Neutrophil (primary cell): ENCODE measurements around the gene IDH3G.

Source experiments
- H3K27ac ChIP-seq: fragments of 200-600 bp; sonication (generic); 2 replicates; pipeline ENCODE4 v1.5.1; 2016; ENCODE audit warnings: mild to moderate bottlenecking, moderate library complexity
- H3K27me3 ChIP-seq: fragments of 200-600 bp; sonication (generic); 2 replicates; pipeline ENCODE4 v1.6.0; 2016; ENCODE audit warnings: mild to moderate bottlenecking
- H3K36me3 ChIP-seq: fragments of 200-600 bp; sonication (generic); 2 replicates; pipeline ENCODE4 v1.5.1; 2017
- H3K4me1 ChIP-seq, 2 experiments: fragments of 200-600 bp in 1 of 2; sonication (generic) in 1 of 2; 1 replicate in 1 of 2; 2 replicates in 1 of 2; pipeline versions ENCODE4 v1.5.1 to v1.6.1; 2013 to 2016; ENCODE audit warnings: low read depth in 1 of 2, low read length in 1 of 2, mild to moderate bottlenecking in 1 of 2, moderate library complexity in 1 of 2; ENCODE audit not compliant: control insufficient read depth in 1 of 2, insufficient read depth in 1 of 2
- H3K4me3 ChIP-seq, 2 experiments: fragments of 200-600 bp in 1 of 2; sonication (generic) in 1 of 2; 1 replicate in 1 of 2; 2 replicates in 1 of 2; pipeline ENCODE4 v1.5.1; 2013 to 2016; ENCODE audit warnings: low read depth in 1 of 2, low read length in 1 of 2, mild to moderate bottlenecking in 1 of 2, moderate library complexity in 1 of 2
- H3K9me3 ChIP-seq: fragments of 200-600 bp; sonication (generic); 2 replicates; pipeline ENCODE4 v1.5.1; 2016
- TF ChIP-seq, protein P1 (sequence below): fragments of 200-600 bp; sonication (generic); IDR thresholded peaks from 2 replicates; pipeline ENCODE4 v1.5.1; 2016; ENCODE audit warnings: antibody characterized with exemption

The IDH3G gene

DNA sequence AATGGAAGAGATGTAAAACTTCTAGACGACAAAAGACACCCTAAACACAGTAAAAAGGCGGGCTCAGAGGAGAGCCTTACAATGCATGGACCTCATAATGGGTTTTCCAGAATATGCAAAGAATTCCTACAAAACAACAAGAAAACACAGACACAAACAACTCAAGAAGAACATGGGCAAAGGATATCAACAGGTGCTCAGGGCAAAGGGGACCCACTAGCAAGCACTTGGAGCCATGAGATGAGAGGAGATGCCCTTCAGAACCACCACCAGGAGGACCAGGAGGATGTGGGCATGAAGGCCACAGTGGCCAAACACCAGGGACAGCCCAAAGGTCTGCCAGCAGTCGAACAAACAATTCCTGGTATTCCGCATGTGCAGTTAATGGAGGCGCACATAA lies 19.0 kb upstream of the IDH3G start:
- TF ChIP-seq, protein P1, sequence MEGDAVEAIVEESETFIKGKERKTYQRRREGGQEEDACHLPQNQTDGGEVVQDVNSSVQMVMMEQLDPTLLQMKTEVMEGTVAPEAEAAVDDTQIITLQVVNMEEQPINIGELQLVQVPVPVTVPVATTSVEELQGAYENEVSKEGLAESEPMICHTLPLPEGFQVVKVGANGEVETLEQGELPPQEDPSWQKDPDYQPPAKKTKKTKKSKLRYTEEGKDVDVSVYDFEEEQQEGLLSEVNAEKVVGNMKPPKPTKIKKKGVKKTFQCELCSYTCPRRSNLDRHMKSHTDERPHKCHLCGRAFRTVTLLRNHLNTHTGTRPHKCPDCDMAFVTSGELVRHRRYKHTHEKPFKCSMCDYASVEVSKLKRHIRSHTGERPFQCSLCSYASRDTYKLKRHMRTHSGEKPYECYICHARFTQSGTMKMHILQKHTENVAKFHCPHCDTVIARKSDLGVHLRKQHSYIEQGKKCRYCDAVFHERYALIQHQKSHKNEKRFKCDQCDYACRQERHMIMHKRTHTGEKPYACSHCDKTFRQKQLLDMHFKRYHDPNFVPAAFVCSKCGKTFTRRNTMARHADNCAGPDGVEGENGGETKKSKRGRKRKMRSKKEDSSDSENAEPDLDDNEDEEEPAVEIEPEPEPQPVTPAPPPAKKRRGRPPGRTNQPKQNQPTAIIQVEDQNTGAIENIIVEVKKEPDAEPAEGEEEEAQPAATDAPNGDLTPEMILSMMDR: no peak
- Histone ChIP-seq H3K36me3 (no peaks in the 10 kb centered on the region), H3K27me3 (peaks cover 49% of the 10 kb centered on the region)

DNA sequence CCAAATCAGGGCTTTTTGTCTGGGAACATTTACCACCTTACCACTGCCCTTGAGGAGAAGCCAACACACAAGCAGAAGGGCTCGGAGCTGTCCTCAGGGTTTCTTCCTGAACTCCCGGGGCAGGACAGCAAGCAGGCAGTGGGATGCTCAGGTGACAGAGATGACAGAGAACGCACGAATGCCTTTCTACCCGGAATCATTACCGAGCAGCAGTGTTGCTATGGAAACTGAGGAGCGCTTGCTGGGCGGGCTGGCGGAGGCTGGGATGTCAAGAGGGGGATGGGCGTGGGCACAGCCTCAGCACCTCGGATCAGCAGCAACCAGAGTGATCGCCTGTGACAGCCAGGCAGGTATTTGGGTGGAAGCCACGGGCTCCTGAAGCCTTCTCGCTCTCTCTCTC lies 18.0 kb upstream of the IDH3G start:
- Histone ChIP-seq H3K27me3 (peaks cover 40% of the 10 kb centered on the region), H3K36me3 (no peaks in the 10 kb centered on the region), H3K9me3 (no peaks in the 10 kb centered on the region), H3K27ac (no peak overlapping the region), H3K4me1 (no peaks in the 10 kb centered on the region), H3K4me3 (no peak overlapping the region)
- TF ChIP-seq, protein P1: no peak

More for the DNA sequence above, 19.0 kb upstream of the IDH3G start:
- no peak overlapping the region for H3K27ac ChIP-seq
- no peaks in the 10 kb centered on the region for H3K9me3 ChIP-seq
- H3K4me3 ChIP-seq: no peak overlapping the region
- H3K4me1 ChIP-seq: no peaks in the 10 kb centered on the region

DNA sequence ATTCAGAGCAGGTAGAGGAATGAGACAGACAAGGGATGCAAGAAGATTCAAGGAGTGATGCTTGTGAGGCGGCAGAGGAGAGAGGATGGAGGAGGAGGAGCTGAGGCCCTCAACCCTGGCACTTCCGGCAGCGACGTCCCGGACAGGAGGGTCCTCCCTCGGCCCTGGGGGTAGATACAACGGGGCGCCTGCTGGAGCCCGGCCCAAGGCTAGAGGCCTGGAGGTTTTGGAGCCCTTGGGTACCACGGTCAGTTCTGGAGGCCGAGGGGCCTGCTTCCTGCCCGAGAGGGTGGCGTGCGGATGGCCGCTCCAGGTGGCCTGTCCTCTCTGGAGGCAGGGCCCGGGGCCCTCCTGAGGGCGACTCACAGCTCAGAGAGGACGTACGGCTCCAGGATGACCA lies 13.8 kb upstream of the IDH3G start:
- TF ChIP-seq, protein P1: no peak
- Histone ChIP-seq H3K9me3 (no peaks in the 10 kb centered on the region), H3K4me1 (no peaks in the 10 kb centered on the region), H3K4me3 (no peak overlapping the region), H3K27ac (no peak overlapping the region), H3K36me3 (no peaks in the 10 kb centered on the region), H3K27me3 (peaks cover 17% of the 10 kb centered on the region)

DNA sequence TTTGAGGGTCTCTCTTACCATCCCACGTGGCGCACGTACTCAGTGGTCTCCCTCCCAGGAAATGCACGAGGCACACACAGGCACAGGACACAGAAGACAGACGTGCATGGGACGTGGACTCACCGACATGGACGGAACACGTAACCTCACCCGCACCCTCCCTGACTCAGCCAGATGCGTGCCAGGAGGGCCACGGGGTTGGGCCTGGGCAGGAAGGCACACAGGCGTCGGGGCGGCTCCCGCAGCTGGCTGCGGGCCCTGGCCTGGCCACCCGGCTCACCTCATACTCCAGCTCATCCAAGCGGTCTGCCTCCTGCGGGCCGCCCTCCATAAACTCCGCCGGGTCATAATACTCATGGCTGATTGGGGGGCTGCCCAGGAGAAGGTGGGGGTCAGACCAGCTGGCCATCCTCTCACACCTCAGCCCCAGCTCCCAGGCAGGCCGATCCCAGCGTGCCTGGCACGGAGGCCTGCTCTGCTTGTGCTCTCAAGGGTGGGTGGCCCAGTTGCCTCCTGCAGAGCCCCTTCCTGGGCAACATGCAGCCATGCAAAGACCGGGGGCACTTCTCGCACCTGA lies 12.9 kb upstream of the IDH3G start:
- Histone ChIP-seq H3K9me3 (no peaks in the 10 kb centered on the region), H3K36me3 (no peaks in the 10 kb centered on the region), H3K4me3 (no peak overlapping the region), H3K4me1 (no peaks in the 10 kb centered on the region), H3K27me3 (peaks cover 17% of the 10 kb centered on the region), H3K27ac (no peak overlapping the region)
- TF ChIP-seq, protein P1: no peak

DNA sequence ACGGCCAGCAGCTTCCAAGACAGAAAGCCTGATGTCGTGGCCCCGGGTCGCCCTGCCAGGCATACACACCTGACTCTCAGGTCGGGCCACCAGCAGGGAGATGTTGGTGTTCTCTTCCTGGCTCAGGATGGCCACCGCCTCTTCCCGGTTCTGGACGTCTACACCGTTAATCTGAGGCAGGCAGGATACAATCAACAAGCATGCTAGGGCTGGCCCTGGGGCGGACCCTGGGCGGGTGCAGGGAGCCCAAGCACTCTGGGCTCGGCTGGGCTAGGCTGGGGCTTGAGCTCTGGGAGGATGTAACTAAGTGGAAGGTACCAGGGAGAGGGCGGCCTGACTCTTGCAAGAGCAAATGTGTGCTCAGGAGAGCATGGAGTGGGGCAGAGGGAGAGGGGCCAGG lies 11.3 kb upstream of the IDH3G start:
- no peak overlapping the region for H3K27ac ChIP-seq
- no peaks in the 10 kb centered on the region for H3K4me1 ChIP-seq
- H3K36me3 ChIP-seq: no peaks in the 10 kb centered on the region
- no peaks in the 10 kb centered on the region for H3K9me3 ChIP-seq
- no peak overlapping the region for H3K4me3 ChIP-seq
- H3K27me3 ChIP-seq: peaks cover 11% of the 10 kb centered on the region
- TF ChIP-seq, protein P1: no peak

DNA sequence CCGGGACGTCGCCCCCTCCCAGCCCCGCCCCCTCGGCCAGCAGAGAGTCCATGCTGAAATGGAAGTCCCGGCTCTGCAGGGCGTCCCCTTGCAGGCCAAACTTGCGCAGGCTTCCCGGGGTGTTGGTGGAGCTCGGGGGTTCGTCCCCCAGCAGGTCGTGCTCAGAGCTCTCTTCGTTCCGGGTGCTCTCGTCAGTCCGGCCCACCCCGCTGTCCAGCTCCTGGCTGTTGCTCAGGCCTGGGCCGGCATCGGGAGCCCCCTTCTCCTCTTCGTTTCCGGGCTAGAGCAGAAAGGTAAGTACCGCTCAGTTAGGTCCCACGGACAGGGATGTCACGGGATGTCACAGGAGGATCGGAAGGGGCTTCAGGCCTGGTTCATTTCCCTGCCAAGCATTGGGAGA lies 10.4 kb upstream of the IDH3G start:
- no peak overlapping the region for H3K27ac ChIP-seq
- TF ChIP-seq, protein P1: no peak
- H3K36me3 ChIP-seq: no peaks in the 10 kb centered on the region
- peaks cover 11% of the 10 kb centered on the region for H3K27me3 ChIP-seq
- no peak overlapping the region for H3K4me3 ChIP-seq
- H3K9me3 ChIP-seq: no peaks in the 10 kb centered on the region
- no peaks in the 10 kb centered on the region for H3K4me1 ChIP-seq
